ENCODE results near the gene EIF6. TPM values are rescaled to one million over a fixed set of nuclear protein-coding genes. Genes with fewer than 3 reads are reported as not detected.

Gene EIF6
- total and polyA plus RNA-seq, 2 of the 8 experiments (the other 6 are each of a cell fraction or from before 2014, with no cell fraction given) = 184 to 319 TPM

GRCh38 chr20:35284267-35284991 is at the start of gene EIF6 (continued):
- TF ChIP-seq SP1 (IDR thresholded peaks at IDR 0.05; ENCODE audit: low read depth, low read length) = 0 out of 2 replicates have a peak, but pooled peaks have one; percentile 10

Measured in H1 (cell line).